Measurements from ENCODE around the gene TMEM91. TPM values are rescaled to one million over a fixed set of nuclear protein-coding genes. Genes with fewer than 3 reads are reported as not detected.
A peak's percentile ranks its signal among the peaks of the same experiment; 100 is the strongest.

The TMEM91 gene
- total and polyA plus RNA-seq, 2 of the 13 experiments (the other 11 are each of a cell fraction or from before 2014, with no cell fraction given) = 6.3 to 10.3 TPM

GRCh38 chr19:41397086-41398049, 21.0 kb downstream of the TMEM91 start, which contains the start of the genes BCKDHA and EXOSC5 (continued):
- TF ChIP-seq, protein P1, sequence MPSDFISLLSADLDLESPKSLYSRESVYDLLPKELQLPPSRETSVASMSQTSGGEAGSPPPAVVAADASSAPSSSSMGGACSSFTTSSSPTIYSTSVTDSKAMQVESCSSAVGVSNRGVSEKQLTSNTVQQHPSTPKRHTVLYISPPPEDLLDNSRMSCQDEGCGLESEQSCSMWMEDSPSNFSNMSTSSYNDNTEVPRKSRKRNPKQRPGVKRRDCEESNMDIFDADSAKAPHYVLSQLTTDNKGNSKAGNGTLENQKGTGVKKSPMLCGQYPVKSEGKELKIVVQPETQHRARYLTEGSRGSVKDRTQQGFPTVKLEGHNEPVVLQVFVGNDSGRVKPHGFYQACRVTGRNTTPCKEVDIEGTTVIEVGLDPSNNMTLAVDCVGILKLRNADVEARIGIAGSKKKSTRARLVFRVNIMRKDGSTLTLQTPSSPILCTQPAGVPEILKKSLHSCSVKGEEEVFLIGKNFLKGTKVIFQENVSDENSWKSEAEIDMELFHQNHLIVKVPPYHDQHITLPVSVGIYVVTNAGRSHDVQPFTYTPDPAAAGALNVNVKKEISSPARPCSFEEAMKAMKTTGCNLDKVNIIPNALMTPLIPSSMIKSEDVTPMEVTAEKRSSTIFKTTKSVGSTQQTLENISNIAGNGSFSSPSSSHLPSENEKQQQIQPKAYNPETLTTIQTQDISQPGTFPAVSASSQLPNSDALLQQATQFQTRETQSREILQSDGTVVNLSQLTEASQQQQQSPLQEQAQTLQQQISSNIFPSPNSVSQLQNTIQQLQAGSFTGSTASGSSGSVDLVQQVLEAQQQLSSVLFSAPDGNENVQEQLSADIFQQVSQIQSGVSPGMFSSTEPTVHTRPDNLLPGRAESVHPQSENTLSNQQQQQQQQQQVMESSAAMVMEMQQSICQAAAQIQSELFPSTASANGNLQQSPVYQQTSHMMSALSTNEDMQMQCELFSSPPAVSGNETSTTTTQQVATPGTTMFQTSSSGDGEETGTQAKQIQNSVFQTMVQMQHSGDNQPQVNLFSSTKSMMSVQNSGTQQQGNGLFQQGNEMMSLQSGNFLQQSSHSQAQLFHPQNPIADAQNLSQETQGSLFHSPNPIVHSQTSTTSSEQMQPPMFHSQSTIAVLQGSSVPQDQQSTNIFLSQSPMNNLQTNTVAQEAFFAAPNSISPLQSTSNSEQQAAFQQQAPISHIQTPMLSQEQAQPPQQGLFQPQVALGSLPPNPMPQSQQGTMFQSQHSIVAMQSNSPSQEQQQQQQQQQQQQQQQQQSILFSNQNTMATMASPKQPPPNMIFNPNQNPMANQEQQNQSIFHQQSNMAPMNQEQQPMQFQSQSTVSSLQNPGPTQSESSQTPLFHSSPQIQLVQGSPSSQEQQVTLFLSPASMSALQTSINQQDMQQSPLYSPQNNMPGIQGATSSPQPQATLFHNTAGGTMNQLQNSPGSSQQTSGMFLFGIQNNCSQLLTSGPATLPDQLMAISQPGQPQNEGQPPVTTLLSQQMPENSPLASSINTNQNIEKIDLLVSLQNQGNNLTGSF (CRISPR knock-in tag; IDR thresholded peaks at IDR 0.05) = no peak
- TF ChIP-seq SAFB2 (CRISPR knock-in tag; IDR thresholded peaks at IDR 0.05; ENCODE audit: borderline replicate concordance, low read depth) (peak; percentile 62; the same call in 1 of the 2 replicates), ZNF557 (CRISPR knock-in tag; IDR thresholded peaks at IDR 0.05) (no peak), DNMT1 (CRISPR knock-in tag; IDR thresholded peaks at IDR 0.05) (no peak), HCFC1 (IDR thresholded peaks at IDR 0.05; ENCODE audit: low read depth, low read length) (peak; percentile 39; the same call in 1 of the 2 replicates), SOX13 (IDR thresholded peaks at IDR 0.05) (no peak), SOX13 (CRISPR knock-in tag; conservative IDR thresholded peaks at IDR 0.05 in 1 of 2, IDR thresholded peaks at IDR 0.05 in 1 of 2) (peak in 1 of 2 experiments; percentile 25; a peak in 2 of 4 replicates), ZNF292 (CRISPR knock-in tag; IDR thresholded peaks at IDR 0.05; ENCODE audit: borderline replicate concordance, low read depth) (no peak), RARA (CRISPR knock-in tag; IDR thresholded peaks at IDR 0.05) (no peak; the same call in 1 of the 2 replicates), ZNF510 (CRISPR knock-in tag; IDR thresholded peaks at IDR 0.05; ENCODE audit: low read depth) (peak; percentile 57; the same call in 1 of the 2 replicates), HNRNPL (IDR thresholded peaks at IDR 0.05; ENCODE audit: low read depth, low read length) (no peak), TAF15 (IDR thresholded peaks at IDR 0.05; ENCODE audit: low read depth, low read length, poor library complexity, severe bottlenecking) (peak; percentile 45), HHEX (CRISPR knock-in tag; IDR thresholded peaks at IDR 0.05) (no peak), ZNF780A (CRISPR knock-in tag; IDR thresholded peaks at IDR 0.05) (no peak), ZNF703 (CRISPR knock-in tag; IDR thresholded peaks at IDR 0.05; ENCODE audit: borderline replicate concordance) (no peak), SALL1 (CRISPR knock-in tag; IDR thresholded peaks at IDR 0.05) (peak; percentile 80), PHF21A (CRISPR knock-in tag; IDR thresholded peaks at IDR 0.05) (peak; percentile 64; the same call in 1 of the 2 replicates), ZNF160 (CRISPR knock-in tag; IDR thresholded peaks at IDR 0.05) (no peak), POLR2G (IDR thresholded peaks at IDR 0.05; ENCODE audit: low read depth, low read length) (peak; percentile 75), YEATS4 (CRISPR knock-in tag; IDR thresholded peaks at IDR 0.05; ENCODE audit: borderline replicate concordance) (peak; percentile 98)
- TF ChIP-seq, protein P2, sequence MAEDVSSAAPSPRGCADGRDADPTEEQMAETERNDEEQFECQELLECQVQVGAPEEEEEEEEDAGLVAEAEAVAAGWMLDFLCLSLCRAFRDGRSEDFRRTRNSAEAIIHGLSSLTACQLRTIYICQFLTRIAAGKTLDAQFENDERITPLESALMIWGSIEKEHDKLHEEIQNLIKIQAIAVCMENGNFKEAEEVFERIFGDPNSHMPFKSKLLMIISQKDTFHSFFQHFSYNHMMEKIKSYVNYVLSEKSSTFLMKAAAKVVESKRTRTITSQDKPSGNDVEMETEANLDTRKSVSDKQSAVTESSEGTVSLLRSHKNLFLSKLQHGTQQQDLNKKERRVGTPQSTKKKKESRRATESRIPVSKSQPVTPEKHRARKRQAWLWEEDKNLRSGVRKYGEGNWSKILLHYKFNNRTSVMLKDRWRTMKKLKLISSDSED (CRISPR knock-in tag; IDR thresholded peaks at IDR 0.05) = no peak
- TF ChIP-seq, protein P3, sequence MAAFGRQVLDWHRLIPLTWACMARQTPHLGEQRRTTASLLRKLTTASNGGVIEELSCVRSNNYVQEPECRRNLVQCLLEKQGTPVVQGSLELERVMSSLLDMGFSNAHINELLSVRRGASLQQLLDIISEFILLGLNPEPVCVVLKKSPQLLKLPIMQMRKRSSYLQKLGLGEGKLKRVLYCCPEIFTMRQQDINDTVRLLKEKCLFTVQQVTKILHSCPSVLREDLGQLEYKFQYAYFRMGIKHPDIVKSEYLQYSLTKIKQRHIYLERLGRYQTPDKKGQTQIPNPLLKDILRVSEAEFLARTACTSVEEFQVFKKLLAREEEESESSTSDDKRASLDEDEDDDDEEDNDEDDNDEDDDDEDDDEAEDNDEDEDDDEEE (CRISPR knock-in tag; IDR thresholded peaks at IDR 0.05) = no peak

Data from HepG2 (cell line).